Left renal cortex interstitium (tissue), 4 donors: Measurements from ENCODE around the gene SLC12A5. TPM values are rescaled to one million over a fixed set of nuclear protein-coding genes. Genes with fewer than 3 reads are reported as not detected.

Source experiments
- DNase-seq, 4 donors: peaks; one replicate each; pipeline ENCODE4 v3.0.0-alpha.2; 2013; ENCODE audit warnings: low read depth in 4 of 4, low spot score in 2 of 4, missing footprints in 1 of 4
- polyA plus RNA-seq, 4 donors: library from polyadenylated mRNA; unstranded; fragments of 120-200 nt; gene quantifications; one replicate each; pipeline ENCODE4 v1.2.1, GENCODE V29; 2013; ENCODE audit not compliant: insufficient read length in 4 of 4

SLC12A5 gene
- polyA plus RNA-seq, 4 donors, result 1.5 to 3.2 (median 1.7) TPM

DNA sequence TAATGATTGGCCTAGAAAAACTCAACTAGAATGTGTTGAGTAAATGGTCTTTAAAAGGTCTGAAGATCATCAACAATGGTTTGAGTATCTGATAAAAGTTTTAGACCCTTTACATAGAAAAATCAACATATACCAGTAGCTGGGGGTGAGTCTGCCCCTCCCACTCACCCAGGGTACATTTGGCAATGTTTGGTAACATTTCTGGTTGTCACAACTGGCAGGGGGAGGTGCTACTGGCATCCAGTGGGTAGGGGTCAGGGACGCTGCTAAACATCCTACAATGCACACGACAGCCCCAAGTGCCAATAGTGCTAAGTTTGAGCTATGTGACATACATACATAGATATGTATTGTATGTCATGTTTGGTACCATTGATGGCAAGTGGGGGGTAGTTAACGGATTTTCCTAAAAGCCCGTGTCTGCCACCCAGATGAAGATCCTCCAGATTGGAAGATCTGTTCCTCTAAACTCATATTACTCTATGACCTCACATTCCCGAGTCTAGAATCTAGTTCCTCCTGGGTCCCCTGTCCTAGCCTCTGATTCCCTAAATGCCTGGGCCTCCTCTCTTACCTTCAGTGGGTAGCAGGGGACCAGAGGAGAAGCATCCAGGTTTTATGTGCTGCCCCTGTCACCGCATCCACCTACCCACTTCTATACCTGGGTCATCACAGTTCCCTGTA lies 22.9 kb upstream of the SLC12A5 start:
- DNase-seq, result no peak

GRCh38 chr20:46006964-46007363 lies 22.1 kb upstream of the SLC12A5 start:
- DNase-seq, result no peak

- DNase-seq, result no peak
Observed at GRCh38 chr20:46007671-46008070, 21.3 kb upstream of the SLC12A5 start.

DNA sequence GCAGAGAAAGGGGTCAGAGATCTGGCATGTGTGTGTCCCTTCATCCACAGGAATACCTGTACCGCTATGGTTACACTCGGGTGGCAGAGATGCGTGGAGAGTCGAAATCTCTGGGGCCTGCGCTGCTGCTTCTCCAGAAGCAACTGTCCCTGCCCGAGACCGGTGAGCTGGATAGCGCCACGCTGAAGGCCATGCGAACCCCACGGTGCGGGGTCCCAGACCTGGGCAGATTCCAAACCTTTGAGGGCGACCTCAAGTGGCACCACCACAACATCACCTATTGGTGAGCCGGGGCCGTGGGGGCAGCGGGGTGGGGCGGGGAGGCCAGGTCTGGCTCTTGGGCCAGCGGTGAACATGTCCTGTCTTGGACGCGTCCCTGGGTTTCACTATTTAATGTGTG lies 19.2 kb upstream of the SLC12A5 start:
- DNase-seq, result no peak

DNA sequence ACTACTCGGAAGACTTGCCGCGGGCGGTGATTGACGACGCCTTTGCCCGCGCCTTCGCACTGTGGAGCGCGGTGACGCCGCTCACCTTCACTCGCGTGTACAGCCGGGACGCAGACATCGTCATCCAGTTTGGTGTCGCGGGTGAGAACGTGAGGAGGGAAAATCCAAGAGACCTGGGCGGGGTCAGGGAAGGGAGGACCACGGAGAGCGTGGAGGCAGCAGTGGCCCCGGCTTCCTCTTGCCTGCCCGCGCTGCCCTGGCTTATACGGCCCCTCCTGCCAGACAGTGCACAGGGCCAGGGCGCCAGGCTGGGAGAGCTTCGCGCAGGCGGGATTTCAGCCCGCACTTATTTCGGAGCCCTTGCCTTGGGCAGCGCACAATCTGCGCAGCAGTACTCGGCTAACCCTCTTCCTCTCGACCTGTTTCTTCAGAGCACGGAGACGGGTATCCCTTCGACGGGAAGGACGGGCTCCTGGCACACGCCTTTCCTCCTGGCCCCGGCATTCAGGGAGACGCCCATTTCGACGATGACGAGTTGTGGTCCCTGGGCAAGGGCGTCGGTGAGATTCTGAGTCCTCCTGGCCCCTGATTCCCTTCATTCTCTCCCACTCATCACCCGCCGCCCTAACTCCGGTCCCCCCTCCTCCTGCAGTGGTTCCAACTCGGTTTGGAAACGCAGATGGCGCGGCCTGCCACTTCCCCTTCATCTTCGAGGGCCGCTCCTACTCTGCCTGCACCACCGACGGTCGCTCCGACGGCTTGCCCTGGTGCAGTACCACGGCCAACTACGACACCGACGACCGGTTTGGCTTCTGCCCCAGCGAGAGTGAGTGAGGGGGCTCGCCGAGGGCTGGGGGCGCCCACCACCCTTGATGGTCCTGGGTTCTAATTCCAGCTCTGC lies 18.3 kb upstream of the SLC12A5 start:
- no peak for DNase-seq

- no peak for DNase-seq
Observed at GRCh38 chr20:46011631-46012482, 17.2 kb upstream of the SLC12A5 start.

GRCh38 chr20:46012921-46013320 lies 16.1 kb upstream of the SLC12A5 start:
- DNase-seq, result no peak

DNA sequence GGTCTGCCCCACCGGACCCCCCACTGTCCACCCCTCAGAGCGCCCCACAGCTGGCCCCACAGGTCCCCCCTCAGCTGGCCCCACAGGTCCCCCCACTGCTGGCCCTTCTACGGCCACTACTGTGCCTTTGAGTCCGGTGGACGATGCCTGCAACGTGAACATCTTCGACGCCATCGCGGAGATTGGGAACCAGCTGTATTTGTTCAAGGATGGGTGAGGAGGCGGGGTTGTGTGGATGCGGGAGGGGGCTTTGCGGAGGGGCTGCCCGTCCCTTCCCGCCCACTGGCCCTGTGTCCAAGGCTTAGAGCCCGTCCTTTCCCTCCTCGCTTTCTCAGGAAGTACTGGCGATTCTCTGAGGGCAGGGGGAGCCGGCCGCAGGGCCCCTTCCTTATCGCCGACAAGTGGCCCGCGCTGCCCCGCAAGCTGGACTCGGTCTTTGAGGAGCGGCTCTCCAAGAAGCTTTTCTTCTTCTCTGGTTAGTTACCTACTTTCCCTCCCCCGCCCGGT lies 15.6 kb upstream of the SLC12A5 start:
- no peak for DNase-seq

- no peak for DNase-seq
Observed at GRCh38 chr20:46013829-46014516, 15.0 kb upstream of the SLC12A5 start.

DNA sequence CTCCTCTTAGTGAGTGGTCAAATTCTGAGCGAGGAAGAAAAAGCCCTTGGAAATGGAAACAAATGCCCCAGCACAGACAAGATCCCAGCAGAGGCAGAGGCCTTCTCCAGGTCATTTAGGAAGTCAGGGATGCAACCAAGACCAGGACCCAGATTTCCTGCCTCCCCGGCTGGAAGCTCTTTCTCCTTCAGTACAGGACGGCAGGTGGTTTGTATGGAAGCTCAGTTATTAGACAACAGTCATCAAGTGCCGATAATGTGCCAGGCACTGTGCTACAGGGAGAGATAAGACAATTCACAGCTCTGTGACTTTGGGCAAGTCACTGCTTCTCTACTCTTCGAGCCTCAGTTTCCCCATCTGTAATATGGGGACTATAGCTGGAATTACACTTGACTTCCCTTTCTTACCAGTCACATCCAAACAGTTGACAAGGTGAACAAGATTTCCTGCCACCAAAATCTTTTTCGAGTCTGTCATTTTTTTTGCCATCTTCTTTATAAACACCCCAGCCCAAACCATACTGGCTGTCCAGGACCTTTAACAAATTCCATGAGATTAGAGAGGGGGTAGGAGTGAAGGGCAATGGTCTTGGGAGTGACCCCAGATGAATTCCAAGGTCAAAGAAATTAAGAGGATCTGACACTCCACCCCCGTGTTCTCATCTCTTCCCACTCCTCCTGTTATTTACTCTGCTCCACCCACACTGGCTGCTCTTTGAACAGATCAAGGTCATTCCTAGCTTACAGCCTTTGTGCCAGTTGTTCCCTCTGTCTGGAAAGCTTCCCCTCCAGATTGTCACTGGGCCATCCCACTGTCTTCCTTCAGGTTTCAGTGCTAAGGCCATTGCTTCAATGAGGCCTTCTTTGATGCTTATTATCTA lies 14.3 kb upstream of the SLC12A5 start:
- DNase-seq, result no peak

DNA sequence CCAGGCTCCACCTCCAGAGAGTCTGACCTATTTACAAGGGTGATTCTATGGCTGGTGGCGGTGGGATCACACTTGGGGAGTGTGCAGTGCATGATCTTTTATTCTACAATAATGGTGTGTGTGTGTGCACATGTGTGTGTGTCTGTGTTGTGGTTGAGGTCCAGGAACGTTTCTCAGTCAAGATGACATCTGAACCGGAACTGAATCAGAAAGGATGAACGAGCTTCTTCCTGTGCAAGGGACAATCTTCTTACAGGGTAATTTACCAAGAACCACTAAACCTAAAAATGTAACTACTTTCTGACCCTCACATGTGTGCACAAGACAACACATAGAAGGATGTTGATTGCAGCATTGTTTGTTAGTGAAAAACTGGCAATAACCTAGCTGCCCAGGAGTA lies 11.7 kb upstream of the SLC12A5 start:
- no peak for DNase-seq

- DNase-seq, result no peak
Observed at GRCh38 chr20:46018112-46018511, 10.9 kb upstream of the SLC12A5 start.

DNA sequence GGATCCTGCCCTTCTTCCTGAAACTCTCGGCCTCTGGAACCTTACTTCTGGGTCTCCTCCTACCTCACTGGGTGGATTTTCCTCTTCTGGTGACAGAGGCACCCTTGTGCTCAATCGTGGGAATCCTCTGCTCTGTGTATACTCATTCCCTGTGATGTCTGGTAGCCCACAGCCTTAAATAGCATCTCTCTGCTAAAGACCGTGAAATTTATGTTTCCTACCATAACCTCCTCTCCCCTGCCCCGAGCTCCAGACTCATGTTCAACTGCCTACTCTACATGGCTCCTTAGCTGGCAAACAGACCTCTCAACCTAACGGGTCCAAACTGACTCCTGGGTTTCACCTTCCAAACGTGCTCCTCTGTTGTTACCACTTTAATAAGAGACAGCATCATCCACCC lies 10.4 kb upstream of the SLC12A5 start:
- DNase-seq, result no peak

DNA sequence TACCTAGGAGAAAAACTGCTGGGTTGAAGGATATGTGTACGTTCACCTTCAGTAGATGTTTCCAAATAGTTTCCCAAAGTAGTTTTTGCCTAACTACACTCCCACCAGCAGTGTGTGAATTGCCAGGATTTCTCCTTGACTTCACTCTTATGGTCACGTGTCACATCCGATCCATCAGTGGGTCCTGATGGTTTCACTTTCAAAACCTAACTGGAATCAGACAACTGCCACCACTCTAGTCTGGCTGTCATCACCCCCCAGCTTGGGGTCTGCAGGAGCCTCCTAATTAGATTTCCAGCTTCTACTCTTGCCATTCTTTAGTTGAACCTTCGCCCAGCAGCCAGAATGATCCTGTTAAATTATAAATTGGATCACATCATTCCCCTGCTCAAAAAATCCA lies 8.5 kb upstream of the SLC12A5 start:
- no peak for DNase-seq

- DNase-seq, result no peak
Observed at GRCh38 chr20:46021361-46022359, 7.4 kb upstream of the SLC12A5 start.

- no peak for DNase-seq
Observed at GRCh38 chr20:46022411-46023147, 6.4 kb upstream of the SLC12A5 start.

DNA sequence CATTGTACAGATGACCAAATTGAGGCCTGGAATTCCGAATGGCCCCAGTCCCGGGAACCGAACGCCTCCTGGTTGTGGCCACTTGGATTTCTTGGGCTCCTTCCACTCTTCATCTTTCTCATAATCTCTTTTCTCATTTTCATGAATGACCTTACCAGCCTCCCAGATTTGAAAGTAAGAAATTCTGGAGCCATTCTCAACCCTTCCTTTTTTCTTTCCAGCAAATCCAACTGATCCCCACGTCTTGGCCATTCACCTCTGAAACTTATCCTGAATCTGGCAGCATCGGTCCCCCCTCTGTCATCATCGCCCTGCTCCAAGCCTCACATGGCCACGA lies 5.9 kb upstream of the SLC12A5 start:
- DNase-seq, result no peak

DNA sequence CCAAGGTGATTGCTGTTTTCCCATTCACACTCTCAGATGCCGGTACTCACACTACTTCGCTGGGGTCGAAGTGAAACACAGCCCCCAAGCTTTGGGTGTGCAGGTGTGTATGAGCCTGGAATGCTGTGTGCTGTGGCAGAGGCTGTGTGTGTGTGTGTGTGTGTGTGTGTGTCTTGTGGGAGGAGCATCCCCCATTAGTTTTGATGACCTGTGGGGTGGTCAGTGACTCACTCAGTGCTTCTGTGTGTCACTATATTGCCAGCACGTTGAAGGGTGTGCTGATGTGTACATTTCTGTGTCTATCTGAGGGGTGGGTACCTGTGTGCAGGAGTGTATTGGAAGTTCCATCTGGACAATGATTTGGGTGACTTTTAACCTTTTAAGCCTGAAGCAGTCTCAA lies 5.0 kb upstream of the SLC12A5 start:
- no peak for DNase-seq
